CD4-positive, alpha-beta T cell treated with Interleukin-2 at 100 ng/mL for 4 hours (primary cell): ENCODE results near the gene C12orf56.
"Not testable (repeated sequence)": the region's sequence is repeated elsewhere in the genome, so short reads cannot be mapped to it uniquely, and the experiment has no call there.

Experiments used
- DNase-seq: peaks from one replicate; pipeline ENCODE4 v3.0.0-alpha.2; 2020; ENCODE audit warnings: low spot score

C12orf56 gene

GRCh38 chr12:64311877-64312276 lies 78.7 kb downstream of the C12orf56 start:
- no peak for DNase-seq

GRCh38 chr12:64304571-64304970 lies 86.0 kb downstream of the C12orf56 start:
- DNase-seq = no peak

GRCh38 chr12:64299628-64300027 lies 90.9 kb downstream of the C12orf56 start:
- DNase-seq = no peak

- DNase-seq = no peak
Observed at GRCh38 chr12:64296301-64296700, 94.3 kb downstream of the C12orf56 start.

GRCh38 chr12:64293654-64294364 lies 96.7 kb downstream of the C12orf56 start:
- DNase-seq = no peak

- not testable (repeated sequence) for DNase-seq
Observed at GRCh38 chr12:64293174-64293573, 97.4 kb downstream of the C12orf56 start.

- DNase-seq = no peak
Observed at GRCh38 chr12:64286521-64286920, 104.0 kb downstream of the C12orf56 start.

- DNase-seq = no peak
Observed at GRCh38 chr12:64284256-64284655, 106.3 kb downstream of the C12orf56 start.

- no peak for DNase-seq
Observed at GRCh38 chr12:64278421-64278820, 112.1 kb downstream of the C12orf56 start.

GRCh38 chr12:64273527-64274403 lies 116.8 kb downstream of the C12orf56 start:
- peak; percentile 21 for DNase-seq

- DNase-seq = no peak
Observed at GRCh38 chr12:64270411-64270810, 120.1 kb downstream of the C12orf56 start.

GRCh38 chr12:64269161-64269560 lies 121.4 kb downstream of the C12orf56 start:
- DNase-seq = no peak

GRCh38 chr12:64268409-64268808 lies 122.1 kb downstream of the C12orf56 start:
- DNase-seq = no peak

GRCh38 chr12:64265839-64266238 lies 124.7 kb downstream of the C12orf56 start:
- DNase-seq = no peak

- DNase-seq = no peak
Observed at GRCh38 chr12:64261813-64262212, 128.7 kb downstream of the C12orf56 start.

GRCh38 chr12:64258576-64258975 lies 132.0 kb downstream of the C12orf56 start:
- no peak for DNase-seq

- peak; percentile 66 for DNase-seq
Observed at GRCh38 chr12:64256166-64256800, 134.3 kb downstream of the C12orf56 start.

GRCh38 chr12:64255249-64255648 lies 135.3 kb downstream of the C12orf56 start:
- no peak for DNase-seq

GRCh38 chr12:64253356-64253755 lies 137.2 kb downstream of the C12orf56 start:
- DNase-seq = no peak

- no peak for DNase-seq
Observed at GRCh38 chr12:64252681-64253080, 137.9 kb downstream of the C12orf56 start.

- DNase-seq = no peak
Observed at GRCh38 chr12:64243809-64244208, 146.7 kb downstream of the C12orf56 start.

GRCh38 chr12:64240781-64241180 lies 149.8 kb downstream of the C12orf56 start:
- DNase-seq = no peak

- no peak for DNase-seq
Observed at GRCh38 chr12:64237382-64237781, 153.2 kb downstream of the C12orf56 start.
